Upper lobe of left lung (tissue), 6 donors: ENCODE results near the gene PTPRN2. TPM values are rescaled to one million over a fixed set of nuclear protein-coding genes. Genes with fewer than 3 reads are reported as not detected.

ENCODE experiments used
- ATAC-seq, 2 donors: fragments of 200-7000 bp; cut with Tn5 transposase; one replicate each; pipeline ENCODE4 v1.9.1; 2022; ENCODE audit warnings: mild to moderate bottlenecking in 2 of 2, moderate library complexity in 2 of 2; ENCODE audit not compliant: low FRiP score in 2 of 2
- DNase-seq, 2 donors: peaks; one replicate each; pipeline ENCODE4 v3.0.0-alpha.2; 2019 to 2020
- H3K27ac ChIP-seq, 4 donors: fragments of 200-600 bp; sonication (generic); one replicate each; pipeline ENCODE4 v1.5.1; 2016 to 2019
- H3K27me3 ChIP-seq, 4 donors: fragments of 200-600 bp; sonication (generic); one replicate each; pipeline ENCODE4 v1.5.1; 2017 to 2019
- H3K36me3 ChIP-seq, 4 donors: fragments of 200-600 bp; sonication (generic); one replicate each; pipeline ENCODE4 v1.5.1; 2016 to 2019
- H3K4me1 ChIP-seq, 4 donors: fragments of 200-600 bp; sonication (generic); one replicate each; pipeline ENCODE4 v1.5.1; 2018 to 2019
- H3K4me3 ChIP-seq, 4 donors: fragments of 200-600 bp; sonication (generic); one replicate each; pipeline ENCODE4 v1.5.1; 2017 to 2019; ENCODE audit warnings: mild to moderate bottlenecking in 2 of 4, moderate library complexity in 1 of 4
- H3K9me3 ChIP-seq, 4 donors: fragments of 200-600 bp; sonication (generic); one replicate each; pipeline ENCODE4 v1.5.1; 2018 to 2019
- CTCF ChIP-seq, 6 experiments: fragments of 450-650 bp in 4 of 6; fragments of 200-600 bp in 2 of 6; sonication (generic) in 2 of 6; IDR thresholded peaks; one replicate each; pipeline ENCODE4 v1.5.1; 2016 to 2019; ENCODE audit warnings: antibody characterized with exemption in 6 of 6
- EP300 ChIP-seq, 4 donors: sonication (generic); formaldehyde crosslinking; IDR thresholded peaks; one replicate each; pipeline ENCODE4 v1.5.1; 2017; ENCODE audit warnings: antibody characterized with exemption in 4 of 4, control low read depth in 2 of 4
- POLR2A ChIP-seq, 4 donors: fragments of 450-650 bp; IDR thresholded peaks; one replicate each; pipeline ENCODE4 v1.5.1; 2016 to 2017; ENCODE audit warnings: antibody characterized with exemption in 4 of 4, mild to moderate bottlenecking in 2 of 4
- POLR2AphosphoS5 ChIP-seq, 2 donors: sonication (generic); formaldehyde crosslinking; IDR thresholded peaks; one replicate each; pipeline ENCODE4 v1.5.1; 2017; ENCODE audit warnings: antibody characterized with exemption in 2 of 2
- WGBS, 2 donors: methylation state at CpG; one replicate each; pipeline ENCODE4 v1.1.5; 2017 to 2018; 5-methylcytosine and 5-hydroxymethylcytosine counted together
- total RNA-seq, 6 donors: library from RNA; depleted of rRNA in 4 of 6; stranded (reverse); fragments of >200 nt in 4 of 6; gene quantifications; one replicate each; pipeline versions ENCODE4 v1.1.0 to v1.2.1, GENCODE V29; 2016 to 2021
- donor health status: DM: no; HTN: no; CAD: no; lungs with moderate emphysema.
- donor health status: DM: no; HTN: yes; CAD: no; lungs with severe emphysema.

PTPRN2 gene
- total RNA-seq, 6 donors from 2014 or later, result 3.3 to 7.9 (median 5.2) TPM

- TF ChIP-seq CTCF (IDR thresholded peaks at IDR 0.05) (no peak), POLR2AphosphoS5 (IDR thresholded peaks at IDR 0.05) (no peak), EP300 (IDR thresholded peaks at IDR 0.05) (no peak), POLR2A (IDR thresholded peaks at IDR 0.05) (no peak)
- H3K4me1 ChIP-seq, result no peaks in the 10 kb centered on the region
- DNase-seq (no peak), ATAC-seq (no peak)
- peaks cover 0 to 8% (median 0%) of the 10 kb centered on the region in 4 donors for H3K9me3 ChIP-seq
- H3K27ac ChIP-seq, result no peak overlapping the region
- H3K27me3 ChIP-seq, result no peaks in the 10 kb centered on the region
- 89 to 92% methylated on average over 12 of the region's 12 CpGs for WGBS, 2 donors
- H3K36me3 ChIP-seq, result no peaks in the 10 kb centered on the region
- no peak overlapping the region for H3K4me3 ChIP-seq
Measured at GRCh38 chr7:157587051-157587804, 1000.4 kb downstream of the PTPRN2 start.

- WGBS, 2 donors, result 89 to 92% methylated on average over 5 to 12 of the region's 15 CpGs
- H3K9me3 ChIP-seq, result peaks cover 0 to 8% (median 0%) of the 10 kb centered on the region in 4 donors
- no peak for DNase-seq
Measured at GRCh38 chr7:157586426-157586955, 1001.1 kb downstream of the PTPRN2 start.

DNA sequence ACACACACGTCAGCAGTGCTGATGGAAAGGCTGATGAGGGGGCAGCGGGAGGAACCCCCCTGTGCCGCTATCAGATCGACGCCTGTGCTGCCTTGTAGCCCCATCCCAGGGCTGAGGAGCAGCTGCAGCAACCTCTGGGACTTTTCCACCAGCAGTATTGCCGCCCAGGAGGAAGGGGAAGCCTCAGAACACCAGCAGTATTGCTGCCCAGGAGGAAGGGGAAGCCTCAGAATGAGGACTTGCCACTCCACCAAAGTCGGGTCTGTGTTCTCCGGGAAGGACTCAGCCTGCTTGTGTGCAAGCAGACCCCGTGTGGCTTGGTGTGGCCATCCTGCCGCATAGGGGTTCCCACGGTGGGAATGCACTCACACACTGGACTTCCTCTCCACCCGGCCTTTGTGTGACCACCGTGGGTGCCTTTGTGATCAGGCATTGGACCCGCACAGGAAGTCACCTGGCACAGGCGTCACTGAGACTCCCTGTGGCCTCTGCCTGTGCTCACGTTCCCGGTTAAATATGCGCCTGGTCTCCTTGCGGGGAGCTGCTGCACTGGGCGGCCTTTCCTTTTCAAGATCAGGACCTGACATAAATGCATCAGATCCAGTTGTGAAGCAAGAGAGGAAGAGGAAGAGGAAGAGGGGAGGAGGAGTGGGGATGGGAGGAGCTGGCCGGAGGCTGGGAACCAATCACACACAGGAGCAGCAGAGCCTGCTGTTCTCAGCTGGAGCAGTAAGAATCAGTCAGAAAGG, 1002.3 kb downstream of the PTPRN2 start:
- DNase-seq (no peak), ATAC-seq (peak in 1 of 2 donors; percentile 48)
- Histone ChIP-seq H3K4me3 (peak overlapping the region in 3 of 4 donors; percentile 2 to 23 (median 3)), H3K9me3 (peaks cover 0 to 8% (median 0%) of the 10 kb centered on the region in 4 donors), H3K36me3 (no peaks in the 10 kb centered on the region), H3K27ac (peak overlapping the region in 1 of 4 donors; percentile 34), H3K4me1 (no peaks in the 10 kb centered on the region), H3K27me3 (no peaks in the 10 kb centered on the region)
- no peak for TF ChIP-seq POLR2A (IDR thresholded peaks at IDR 0.05)
- TF ChIP-seq POLR2AphosphoS5 (IDR thresholded peaks at IDR 0.05), result no peak
- no peak for TF ChIP-seq EP300 (IDR thresholded peaks at IDR 0.05)
- no peak for TF ChIP-seq CTCF (IDR thresholded peaks at IDR 0.05)
- 49 to 58% methylated on average over 16 to 21 of the region's 21 CpGs for WGBS, 2 donors

More at GRCh38 chr7:157586426-157586955, 1001.1 kb downstream of the PTPRN2 start:
- no peak overlapping the region for H3K4me3 ChIP-seq
- no peaks in the 10 kb centered on the region for H3K36me3 ChIP-seq
- no peak for TF ChIP-seq EP300 (IDR thresholded peaks at IDR 0.05)
- no peak for ATAC-seq
- H3K27ac ChIP-seq, result no peak overlapping the region
- no peaks in the 10 kb centered on the region for H3K27me3 ChIP-seq
- no peaks in the 10 kb centered on the region for H3K4me1 ChIP-seq

- H3K4me3 ChIP-seq, result no peak overlapping the region
- H3K36me3 ChIP-seq, result no peaks in the 10 kb centered on the region
- no peaks in the 10 kb centered on the region for H3K4me1 ChIP-seq
- peaks cover 0 to 8% (median 0%) of the 10 kb centered on the region in 4 donors for H3K9me3 ChIP-seq
- 86 to 89% methylated on average over 9 of the region's 9 CpGs for WGBS, 2 donors
- TF ChIP-seq POLR2A (IDR thresholded peaks at IDR 0.05) (no peak), CTCF (IDR thresholded peaks at IDR 0.05) (no peak), EP300 (IDR thresholded peaks at IDR 0.05) (no peak), POLR2AphosphoS5 (IDR thresholded peaks at IDR 0.05) (no peak)
- DNase-seq, result no peak
- no peaks in the 10 kb centered on the region for H3K27me3 ChIP-seq
- no peak for ATAC-seq
- no peak overlapping the region for H3K27ac ChIP-seq
Measured at GRCh38 chr7:157584420-157584819, 1003.2 kb downstream of the PTPRN2 start.

DNA sequence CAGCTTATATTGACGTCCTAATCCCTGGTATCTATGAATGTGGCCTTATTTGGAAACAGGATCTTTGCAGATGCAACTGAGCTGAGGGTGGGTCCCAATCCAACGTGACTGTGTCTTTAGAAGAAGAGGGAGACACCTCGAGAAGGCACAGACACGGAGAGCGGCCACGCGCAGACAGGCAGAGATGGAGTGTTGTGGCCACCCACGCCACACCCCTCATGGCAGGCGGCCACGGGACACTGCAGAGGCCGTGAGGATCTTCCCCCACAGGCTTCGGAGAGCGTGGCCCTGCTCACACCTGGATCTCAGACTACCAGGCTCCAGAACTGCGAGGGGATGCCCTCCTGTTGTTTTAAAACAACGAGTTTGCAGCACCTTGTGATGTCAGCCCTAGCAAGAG, 1005.9 kb downstream of the PTPRN2 start:
- TF ChIP-seq POLR2A (IDR thresholded peaks at IDR 0.05) (no peak), POLR2AphosphoS5 (IDR thresholded peaks at IDR 0.05) (no peak), CTCF (IDR thresholded peaks at IDR 0.05) (no peak), EP300 (IDR thresholded peaks at IDR 0.05) (no peak)
- no peaks in the 10 kb centered on the region for H3K27me3 ChIP-seq
- ATAC-seq, result no peak
- no peak overlapping the region for H3K27ac ChIP-seq
- whole genome bisulfite sequencing, 2 donors, result 78 to 80% methylated on average over 11 to 15 of the region's 15 CpGs
- H3K9me3 ChIP-seq, result peaks cover 0 to 8% (median 0%) of the 10 kb centered on the region in 4 donors
- DNase-seq, result no peak
- no peaks in the 10 kb centered on the region for H3K36me3 ChIP-seq
- H3K4me3 ChIP-seq, result no peak overlapping the region
- H3K4me1 ChIP-seq, result no peaks in the 10 kb centered on the region
